Activated CD8-positive, alpha-beta memory T cell treated with anti-CD3 and anti-CD28 coated beads, Interleukin-2, amount 50 U/mL, for 48 hours (primary cell): ENCODE data around the gene STEAP4.
"Not testable (repeated sequence)": the region's sequence is repeated elsewhere in the genome, so short reads cannot be mapped to it uniquely, and the experiment has no call there.

Experiments
- DNase-seq: peaks from one replicate; pipeline ENCODE4 v3.0.0-alpha.2; 2020

The STEAP4 gene

GRCh38 chr7:88311675-88312036, 5.0 kb upstream of the STEAP4 start:
- no peak for DNase-seq

- no peak for DNase-seq
Measured at GRCh38 chr7:88310956-88311674, 4.4 kb upstream of the STEAP4 start.

GRCh38 chr7:88309819-88310218, 3.1 kb upstream of the STEAP4 start:
- no peak for DNase-seq

GRCh38 chr7:88307823-88308222, 1.1 kb upstream of the STEAP4 start:
- no peak for DNase-seq

GRCh38 chr7:88307412-88307811, 718 bp upstream of the STEAP4 start:
- no peak for DNase-seq

- DNase-seq: no peak
Measured at GRCh38 chr7:88305044-88305443, 1.6 kb downstream of the STEAP4 start.

GRCh38 chr7:88302486-88302885, 4.2 kb downstream of the STEAP4 start:
- no peak for DNase-seq

GRCh38 chr7:88301924-88302323, 4.8 kb downstream of the STEAP4 start:
- no peak for DNase-seq

GRCh38 chr7:88300401-88300945, 6.2 kb downstream of the STEAP4 start:
- DNase-seq: no peak

- DNase-seq: no peak
Measured at GRCh38 chr7:88299126-88299525, 7.6 kb downstream of the STEAP4 start.

- DNase-seq: no peak
Measured at GRCh38 chr7:88293866-88294265, 12.8 kb downstream of the STEAP4 start.

- DNase-seq: no peak
Measured at GRCh38 chr7:88291398-88292173, 15.1 kb downstream of the STEAP4 start.

- no peak for DNase-seq
Measured at GRCh38 chr7:88290491-88290890, 16.2 kb downstream of the STEAP4 start.

- DNase-seq: no peak
Measured at GRCh38 chr7:88289564-88290025, 17.1 kb downstream of the STEAP4 start.

- no peak for DNase-seq
Measured at GRCh38 chr7:88281749-88282148, 24.9 kb downstream of the STEAP4 start.

- DNase-seq: no peak
Measured at GRCh38 chr7:88280801-88281200, 25.9 kb downstream of the STEAP4 start.

GRCh38 chr7:88279323-88279722, 27.4 kb downstream of the STEAP4 start:
- DNase-seq: no peak

GRCh38 chr7:88278881-88279280, 27.8 kb downstream of the STEAP4 start:
- no peak for DNase-seq

GRCh38 chr7:88276605-88277153, 30.0 kb downstream of the STEAP4 start:
- DNase-seq: no peak

GRCh38 chr7:88274856-88275255, 31.8 kb downstream of the STEAP4 start:
- DNase-seq: not testable (repeated sequence)

GRCh38 chr7:88269586-88269985, 37.1 kb downstream of the STEAP4 start:
- DNase-seq: no peak

- DNase-seq: no peak
Measured at GRCh38 chr7:88268858-88269257, 37.8 kb downstream of the STEAP4 start.

GRCh38 chr7:88268051-88268450, 38.6 kb downstream of the STEAP4 start:
- DNase-seq: no peak

- no peak for DNase-seq
Measured at GRCh38 chr7:88267421-88267820, 39.3 kb downstream of the STEAP4 start.
